AG09319 (cell line): ENCODE results near the gene ASTN2.

ENCODE experiments used
- DNase-seq: peaks from one replicate; pipeline ENCODE4 v3.0.0-alpha.2; 2010; ENCODE audit warnings: low read depth; ENCODE audit errors: extremely low read depth
- CTCF ChIP-seq: IDR thresholded peaks from 2 replicates; pipeline ENCODE4 v1.5.1; 2011; ENCODE audit warnings: low read depth, mild to moderate bottlenecking, inconsistent platforms, low read length, moderate library complexity

ASTN2 gene

GRCh38 chr9:117104206-117104605 is 310.7 kb downstream of the ASTN2 start:
- no peak for DNase-seq
- no peak for TF ChIP-seq CTCF

GRCh38 chr9:117103438-117104110 is 311.3 kb downstream of the ASTN2 start:
- DNase-seq = no peak
- no peak for TF ChIP-seq CTCF

GRCh38 chr9:117101008-117101407 is 313.8 kb downstream of the ASTN2 start:
- no peak for TF ChIP-seq CTCF

GRCh38 chr9:117098331-117098730 is 316.5 kb downstream of the ASTN2 start:
- no peak for DNase-seq
- TF ChIP-seq CTCF = no peak

More at GRCh38 chr9:117101008-117101407, 313.8 kb downstream of the ASTN2 start:
- no peak for DNase-seq

- DNase-seq = no peak
- TF ChIP-seq CTCF = no peak
Observed at GRCh38 chr9:117097761-117098160, 317.1 kb downstream of the ASTN2 start.

GRCh38 chr9:117096138-117096537 is 318.7 kb downstream of the ASTN2 start:
- no peak for TF ChIP-seq CTCF
- no peak for DNase-seq

GRCh38 chr9:117095081-117095480 is 319.8 kb downstream of the ASTN2 start:
- DNase-seq = no peak

More at GRCh38 chr9:117095081-117095480, 319.8 kb downstream of the ASTN2 start:
- no peak for TF ChIP-seq CTCF
